Measurements from ENCODE around the gene GART.

GART gene

DNA sequence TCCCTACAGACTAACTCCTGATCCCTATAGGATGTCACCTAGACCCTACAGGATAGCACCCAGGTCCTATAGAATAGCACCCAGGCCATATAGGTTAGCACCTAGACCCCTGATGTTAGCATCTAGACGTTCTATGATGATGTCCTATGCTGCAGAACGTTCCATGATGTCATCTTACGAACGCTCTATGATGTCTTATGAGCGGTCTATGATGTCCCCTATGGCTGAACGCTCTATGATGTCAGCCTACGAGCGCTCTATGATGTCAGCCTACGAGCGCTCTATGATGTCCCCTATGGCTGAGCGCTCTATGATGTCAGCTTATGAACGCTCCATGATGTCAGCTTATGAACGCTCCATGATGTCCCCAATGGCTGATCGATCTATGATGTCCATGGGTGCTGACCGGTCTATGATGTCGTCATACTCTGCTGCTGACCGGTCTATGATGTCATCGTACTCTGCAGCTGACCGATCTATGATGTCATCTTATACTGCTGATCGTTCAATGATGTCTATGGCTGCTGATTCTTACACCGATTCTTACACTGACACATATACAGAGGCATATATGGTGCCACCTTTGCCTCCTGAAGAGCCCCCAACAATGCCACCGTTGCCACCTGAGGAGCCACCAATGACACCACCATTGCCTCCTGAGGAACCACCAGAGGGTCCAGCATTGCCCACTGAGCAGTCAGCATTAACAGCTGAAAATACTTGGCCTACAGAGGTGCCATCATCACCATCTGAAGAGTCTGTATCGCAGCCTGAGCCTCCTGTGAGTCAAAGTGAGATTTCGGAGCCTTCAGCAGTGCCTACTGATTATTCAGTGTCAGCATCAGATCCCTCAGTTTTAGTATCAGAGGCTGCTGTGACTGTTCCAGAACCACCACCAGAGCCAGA, 10.4 kb upstream of the GART start:
- Histone ChIP-seq H2BK120ac (ENCODE audit: low read depth, low read length) (no peak overlapping the region), H3K36me3 (ENCODE audit: control insufficient read depth, insufficient read depth, low read length) (peaks cover 39% of the 10 kb centered on the region), H2BK15ac (replicated peaks; ENCODE audit: low read depth) (no peak overlapping the region), H3K4ac (ENCODE audit: low read depth, low read length) (no peak overlapping the region), H3K4me3 (ENCODE audit: low read length) (no peak overlapping the region), H3K23ac (ENCODE audit: low read length) (no peak overlapping the region), H3K4me2 (ENCODE audit: low read length) (no peak overlapping the region), H3K56ac (ENCODE audit: low read length) (no peak overlapping the region), H3K9ac (ENCODE audit: low read length) (no peak overlapping the region), H2AK5ac (ENCODE audit: low read length) (no peak overlapping the region), H2BK5ac (ENCODE audit: low read length) (no peak overlapping the region), H3K27me3 (ENCODE audit: insufficient read depth, low read length, poor library complexity) (no peaks in the 10 kb centered on the region), H3K27ac (ENCODE audit: low read depth, low read length) (no peak overlapping the region), H4K8ac (ENCODE audit: low read depth, low read length) (no peak overlapping the region), H4K5ac (ENCODE audit: low read length) (no peak overlapping the region), H3K4me1 (ENCODE audit: control insufficient read depth, low read depth, low read length) (no peaks in the 10 kb centered on the region), H3K79me2 (ENCODE audit: control insufficient read depth, insufficient read depth, low read length) (peaks cover 77% of the 10 kb centered on the region), H3K79me1 (ENCODE audit: low read length) (peaks cover 23% of the 10 kb centered on the region), H3K18ac (ENCODE audit: low read length) (no peak overlapping the region)
- DNase-seq: no peak
- WGBS (ENCODE audit: extremely low coverage, insufficient coverage, low lambda C conversion rate): no CpG with 5 or more reads among the region's 24 CpGs

DNA sequence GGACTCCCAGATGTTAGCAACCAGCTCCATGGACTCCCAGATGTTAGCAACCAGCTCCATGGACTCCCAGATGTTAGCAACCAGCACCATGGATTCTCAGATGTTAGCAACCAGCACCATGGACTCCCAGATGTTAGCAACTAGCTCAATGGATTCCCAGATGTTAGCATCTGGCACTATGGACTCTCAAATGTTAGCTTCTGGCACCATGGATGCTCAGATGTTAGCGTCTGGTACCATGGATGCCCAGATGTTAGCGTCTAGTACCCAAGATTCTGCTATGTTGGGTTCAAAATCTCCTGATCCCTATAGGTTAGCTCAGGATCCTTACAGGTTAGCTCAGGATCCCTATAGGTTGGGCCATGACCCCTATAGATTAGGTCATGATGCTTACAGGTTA, 9.7 kb upstream of the GART start:
- no peaks in the 10 kb centered on the region for H3K27me3 ChIP-seq (ENCODE audit: insufficient read depth, low read length, poor library complexity)
- no peak overlapping the region for H3K4me3 ChIP-seq (ENCODE audit: low read length)
- no peak overlapping the region for H4K8ac ChIP-seq (ENCODE audit: low read depth, low read length)
- H2BK5ac ChIP-seq (ENCODE audit: low read length): no peak overlapping the region
- H3K79me1 ChIP-seq (ENCODE audit: low read length): peaks cover 19% of the 10 kb centered on the region
- no peak overlapping the region for H2BK120ac ChIP-seq (ENCODE audit: low read depth, low read length)
- no peak overlapping the region for H3K4ac ChIP-seq (ENCODE audit: low read depth, low read length)
- H3K56ac ChIP-seq (ENCODE audit: low read length): no peak overlapping the region
- H2BK15ac ChIP-seq (replicated peaks; ENCODE audit: low read depth): no peak overlapping the region
- H3K79me2 ChIP-seq (ENCODE audit: control insufficient read depth, insufficient read depth, low read length): peaks cover 77% of the 10 kb centered on the region
- no peaks in the 10 kb centered on the region for H3K4me1 ChIP-seq (ENCODE audit: control insufficient read depth, low read depth, low read length)
- H3K18ac ChIP-seq (ENCODE audit: low read length): no peak overlapping the region
- no peak overlapping the region for H3K27ac ChIP-seq (ENCODE audit: low read depth, low read length)
- H2AK5ac ChIP-seq (ENCODE audit: low read length): no peak overlapping the region
- H4K5ac ChIP-seq (ENCODE audit: low read length): no peak overlapping the region
- no peak overlapping the region for H3K9ac ChIP-seq (ENCODE audit: low read length)
- DNase-seq: no peak
- WGBS (ENCODE audit: extremely low coverage, insufficient coverage, low lambda C conversion rate): no CpG with 5 or more reads among the region's 2 CpGs
- H3K36me3 ChIP-seq (ENCODE audit: control insufficient read depth, insufficient read depth, low read length): peaks cover 37% of the 10 kb centered on the region
- H3K4me2 ChIP-seq (ENCODE audit: low read length): no peak overlapping the region
- H3K23ac ChIP-seq (ENCODE audit: low read length): no peak overlapping the region

DNA sequence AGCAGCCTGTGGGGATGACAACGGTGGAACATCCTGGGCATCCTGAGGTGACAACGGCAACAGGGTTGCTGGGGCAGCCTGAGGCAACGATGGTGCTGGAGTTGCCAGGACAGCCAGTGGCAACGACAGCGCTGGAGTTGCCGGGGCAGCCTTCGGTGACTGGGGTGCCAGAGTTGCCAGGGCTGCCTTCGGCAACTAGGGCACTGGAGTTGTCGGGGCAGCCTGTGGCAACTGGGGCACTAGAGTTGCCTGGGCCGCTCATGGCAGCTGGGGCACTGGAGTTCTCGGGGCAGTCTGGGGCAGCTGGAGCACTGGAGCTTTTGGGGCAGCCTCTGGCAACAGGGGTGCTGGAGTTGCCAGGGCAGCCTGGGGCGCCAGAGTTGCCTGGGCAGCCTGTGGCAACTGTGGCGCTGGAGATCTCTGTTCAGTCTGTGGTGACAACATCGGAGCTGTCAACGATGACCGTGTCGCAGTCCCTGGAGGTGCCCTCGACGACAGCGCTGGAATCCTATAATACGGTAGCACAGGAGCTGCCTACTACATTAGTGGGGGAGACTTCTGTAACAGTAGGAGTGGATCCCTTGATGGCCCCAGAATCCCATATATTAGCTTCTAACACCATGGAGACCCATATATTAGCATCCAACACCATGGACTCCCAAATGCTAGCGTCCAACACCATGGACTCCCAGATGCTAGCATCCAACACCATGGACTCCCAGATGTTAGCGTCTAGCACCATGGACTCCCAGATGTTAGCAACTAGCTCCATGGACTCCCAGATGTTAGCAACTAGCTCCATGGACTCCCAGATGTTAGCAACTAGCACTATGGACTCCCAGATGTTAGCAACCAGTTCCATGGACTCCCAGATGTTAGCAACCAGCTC, 9.1 kb upstream of the GART start:
- H2AK5ac ChIP-seq (ENCODE audit: low read length): no peak overlapping the region
- H4K5ac ChIP-seq (ENCODE audit: low read length): no peak overlapping the region
- no peak overlapping the region for H3K9ac ChIP-seq (ENCODE audit: low read length)
- H3K23ac ChIP-seq (ENCODE audit: low read length): no peak overlapping the region
- H3K27ac ChIP-seq (ENCODE audit: low read depth, low read length): no peak overlapping the region
- H3K18ac ChIP-seq (ENCODE audit: low read length): no peak overlapping the region
- no peaks in the 10 kb centered on the region for H3K4me1 ChIP-seq (ENCODE audit: control insufficient read depth, low read depth, low read length)
- peaks cover 19% of the 10 kb centered on the region for H3K79me1 ChIP-seq (ENCODE audit: low read length)
- no CpG with 5 or more reads among the region's 23 CpGs for WGBS (ENCODE audit: extremely low coverage, insufficient coverage, low lambda C conversion rate)
- H3K4me3 ChIP-seq (ENCODE audit: low read length): no peak overlapping the region
- H2BK120ac ChIP-seq (ENCODE audit: low read depth, low read length): no peak overlapping the region
- H3K4me2 ChIP-seq (ENCODE audit: low read length): no peak overlapping the region
- H2BK15ac ChIP-seq (replicated peaks; ENCODE audit: low read depth): no peak overlapping the region
- H3K36me3 ChIP-seq (ENCODE audit: control insufficient read depth, insufficient read depth, low read length): peaks cover 37% of the 10 kb centered on the region
- H3K79me2 ChIP-seq (ENCODE audit: control insufficient read depth, insufficient read depth, low read length): peaks cover 79% of the 10 kb centered on the region
- no peak overlapping the region for H3K4ac ChIP-seq (ENCODE audit: low read depth, low read length)
- no peak for DNase-seq
- no peak overlapping the region for H3K56ac ChIP-seq (ENCODE audit: low read length)
- no peak overlapping the region for H2BK5ac ChIP-seq (ENCODE audit: low read length)
- no peaks in the 10 kb centered on the region for H3K27me3 ChIP-seq (ENCODE audit: insufficient read depth, low read length, poor library complexity)
- no peak overlapping the region for H4K8ac ChIP-seq (ENCODE audit: low read depth, low read length)

DNA sequence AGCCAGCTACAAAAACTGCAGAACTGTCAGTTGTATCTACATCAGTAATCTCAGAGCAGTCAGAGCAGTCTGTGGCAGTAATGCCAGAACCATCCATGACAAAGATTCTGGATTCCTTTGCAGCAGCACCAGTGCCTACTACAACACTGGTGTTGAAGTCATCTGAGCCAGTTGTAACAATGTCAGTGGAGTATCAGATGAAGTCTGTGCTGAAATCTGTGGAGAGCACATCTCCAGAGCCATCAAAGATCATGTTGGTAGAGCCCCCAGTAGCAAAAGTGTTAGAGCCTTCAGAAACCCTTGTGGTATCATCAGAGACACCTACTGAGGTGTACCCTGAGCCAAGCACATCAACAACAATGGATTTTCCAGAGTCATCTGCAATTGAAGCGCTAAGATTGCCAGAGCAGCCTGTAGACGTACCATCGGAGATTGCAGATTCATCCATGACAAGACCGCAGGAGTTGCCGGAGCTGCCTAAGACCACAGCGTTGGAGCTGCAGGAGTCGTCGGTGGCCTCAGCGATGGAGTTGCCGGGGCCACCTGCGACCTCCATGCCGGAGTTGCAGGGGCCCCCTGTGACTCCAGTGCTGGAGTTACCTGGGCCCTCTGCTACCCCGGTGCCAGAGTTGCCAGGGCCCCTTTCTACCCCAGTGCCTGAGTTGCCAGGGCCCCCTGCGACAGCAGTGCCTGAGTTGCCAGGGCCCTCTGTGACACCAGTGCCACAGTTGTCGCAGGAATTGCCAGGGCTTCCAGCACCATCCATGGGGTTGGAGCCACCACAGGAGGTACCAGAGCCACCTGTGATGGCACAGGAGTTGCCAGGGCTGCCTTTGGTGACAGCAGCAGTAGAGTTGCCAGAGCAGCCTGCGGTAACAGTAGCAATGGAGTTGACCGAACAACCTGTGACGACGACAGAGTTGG, 8.2 kb upstream of the GART start:
- Histone ChIP-seq H3K4me2 (ENCODE audit: low read length) (no peak overlapping the region), H2BK120ac (ENCODE audit: low read depth, low read length) (no peak overlapping the region), H3K9ac (ENCODE audit: low read length) (no peak overlapping the region), H3K79me1 (ENCODE audit: low read length) (peaks cover 19% of the 10 kb centered on the region), H2AK5ac (ENCODE audit: low read length) (no peak overlapping the region), H3K4me3 (ENCODE audit: low read length) (no peak overlapping the region), H3K56ac (ENCODE audit: low read length) (no peak overlapping the region), H4K8ac (ENCODE audit: low read depth, low read length) (no peak overlapping the region), H3K79me2 (ENCODE audit: control insufficient read depth, insufficient read depth, low read length) (peaks cover 83% of the 10 kb centered on the region), H3K36me3 (ENCODE audit: control insufficient read depth, insufficient read depth, low read length) (peaks cover 37% of the 10 kb centered on the region), H3K23ac (ENCODE audit: low read length) (no peak overlapping the region), H3K4ac (ENCODE audit: low read depth, low read length) (no peak overlapping the region), H3K18ac (ENCODE audit: low read length) (no peak overlapping the region), H2BK5ac (ENCODE audit: low read length) (no peak overlapping the region), H4K5ac (ENCODE audit: low read length) (no peak overlapping the region), H3K27ac (ENCODE audit: low read depth, low read length) (no peak overlapping the region), H2BK15ac (replicated peaks; ENCODE audit: low read depth) (no peak overlapping the region), H3K4me1 (ENCODE audit: control insufficient read depth, low read depth, low read length) (no peaks in the 10 kb centered on the region), H3K27me3 (ENCODE audit: insufficient read depth, low read length, poor library complexity) (no peaks in the 10 kb centered on the region)
- DNase-seq: no peak
- no CpG with 5 or more reads among the region's 19 CpGs for WGBS (ENCODE audit: extremely low coverage, insufficient coverage, low lambda C conversion rate)

DNA sequence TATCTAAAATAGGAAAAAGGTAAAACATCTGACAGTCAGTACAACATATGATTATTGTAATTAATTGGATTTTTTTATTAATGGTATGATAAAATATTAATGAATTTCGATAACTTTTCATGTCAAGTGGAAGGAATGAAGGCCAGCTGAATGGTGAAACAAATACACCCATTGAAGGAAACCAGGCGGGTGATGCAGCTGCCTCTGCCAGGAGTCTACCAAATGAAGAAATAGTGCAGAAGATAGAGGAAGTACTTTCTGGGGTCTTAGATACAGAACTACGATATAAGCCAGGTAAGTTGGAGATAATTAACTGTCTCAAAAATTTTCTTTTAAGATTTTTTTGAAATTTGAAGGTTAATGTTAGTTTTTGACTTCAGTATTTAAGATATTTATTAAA, 4.2 kb upstream of the GART start:
- Histone ChIP-seq H3K4me2 (ENCODE audit: low read length) (no peak overlapping the region), H3K4me3 (ENCODE audit: low read length) (no peak overlapping the region)
- no peak for DNase-seq

More for the DNA sequence above, 4.2 kb upstream of the GART start:
- no peak overlapping the region for H2BK5ac ChIP-seq (ENCODE audit: low read length)
- no peak overlapping the region for H2BK120ac ChIP-seq (ENCODE audit: low read depth, low read length)
- WGBS (ENCODE audit: extremely low coverage, insufficient coverage, low lambda C conversion rate): 100% methylated on average over 1 of the region's 3 CpGs
- H3K4me1 ChIP-seq (ENCODE audit: control insufficient read depth, low read depth, low read length): no peaks in the 10 kb centered on the region
- H3K36me3 ChIP-seq (ENCODE audit: control insufficient read depth, insufficient read depth, low read length): peaks cover 12% of the 10 kb centered on the region
- peaks cover 5% of the 10 kb centered on the region for H3K79me1 ChIP-seq (ENCODE audit: low read length)
- no peak overlapping the region for H3K9ac ChIP-seq (ENCODE audit: low read length)
- H2AK5ac ChIP-seq (ENCODE audit: low read length): no peak overlapping the region
- H3K56ac ChIP-seq (ENCODE audit: low read length): no peak overlapping the region
- H3K27ac ChIP-seq (ENCODE audit: low read depth, low read length): no peak overlapping the region
- no peaks in the 10 kb centered on the region for H3K27me3 ChIP-seq (ENCODE audit: insufficient read depth, low read length, poor library complexity)
- no peak overlapping the region for H4K8ac ChIP-seq (ENCODE audit: low read depth, low read length)
- no peak overlapping the region for H3K4ac ChIP-seq (ENCODE audit: low read depth, low read length)
- H3K23ac ChIP-seq (ENCODE audit: low read length): no peak overlapping the region
- no peak overlapping the region for H2BK15ac ChIP-seq (replicated peaks; ENCODE audit: low read depth)
- H4K5ac ChIP-seq (ENCODE audit: low read length): no peak overlapping the region
- no peak overlapping the region for H3K18ac ChIP-seq (ENCODE audit: low read length)
- H3K79me2 ChIP-seq (ENCODE audit: control insufficient read depth, insufficient read depth, low read length): peaks cover 72% of the 10 kb centered on the region
